Measurements from ENCODE around the gene PANK2. TPM values are rescaled to one million over a fixed set of nuclear protein-coding genes. Genes with fewer than 3 reads are reported as not detected.

PANK2 gene
- total and polyA plus RNA-seq, 2 of the 8 experiments (the other 6 are each of a cell fraction or from before 2014, with no cell fraction given): 17.1 to 57.5 TPM

DNA sequence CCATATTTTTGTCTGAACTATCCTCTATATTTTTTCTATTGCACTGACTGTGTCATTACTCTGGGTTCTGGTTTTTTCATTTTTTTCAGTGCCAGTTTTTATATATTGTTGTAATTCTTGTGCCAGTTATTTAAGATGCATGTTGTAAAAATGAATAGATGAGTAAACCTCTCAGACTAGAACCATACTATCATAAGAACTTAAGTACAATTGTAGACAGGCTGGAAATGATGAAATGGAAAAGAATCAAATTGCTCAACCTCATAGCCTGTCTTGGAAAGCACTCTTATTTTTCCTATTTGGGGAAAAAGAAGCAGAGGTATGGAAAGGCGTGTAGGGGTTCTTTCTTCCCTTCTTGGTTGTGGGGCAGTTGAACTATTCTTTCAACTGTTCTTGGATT, 30.2 kb downstream of the PANK2 start:
- peaks cover 5 to 76% of the 10 kb centered on the region in 2 experiments for H3K79me2 ChIP-seq (ENCODE audit: control insufficient read depth in 1 of 2, insufficient read depth in 2 of 2, low read length in 2 of 2)
- WGBS, 2 experiments (ENCODE audit: extremely low coverage in 1 of 2, insufficient coverage in 1 of 2, insufficient read length in 1 of 2, insufficient replicate concordance in 2 of 2, low coverage in 1 of 2, low lambda C conversion rate in 2 of 2, missing lambda C conversion rate in 1 of 2): 91% methylated on average over 1 of the region's 1 CpG; no CpG with 5 or more reads in 1 of the 2 experiments
- TF ChIP-seq HDAC6 (IDR thresholded peaks at IDR 0.05; ENCODE audit: low read depth, low read length): no peak
- TF ChIP-seq EZH2 (IDR thresholded peaks at IDR 0.05; ENCODE audit: low read depth, low read length, severe bottlenecking): no peak
- no peak for TF ChIP-seq CHD2 (IDR thresholded peaks at IDR 0.05; ENCODE audit: low read length)
- no peak for TF ChIP-seq KDM5A (IDR thresholded peaks at IDR 0.05; ENCODE audit: low read length)
- no peak for TF ChIP-seq BRCA1 (IDR thresholded peaks at IDR 0.05; ENCODE audit: low read depth, low read length)
- TF ChIP-seq CBX5 (IDR thresholded peaks at IDR 0.05; ENCODE audit: low read depth, low read length): no peak
- no peak for TF ChIP-seq TBP (IDR thresholded peaks at IDR 0.05; ENCODE audit: low read depth, low read length)
- TF ChIP-seq POU5F1 (IDR thresholded peaks at IDR 0.05; ENCODE audit: low read depth, low read length): no peak
- TF ChIP-seq CTBP2 (IDR thresholded peaks at IDR 0.05; ENCODE audit: borderline replicate concordance, insufficient read depth, insufficient read length, low read length): no peak
- no peak for TF ChIP-seq SIRT6 (IDR thresholded peaks at IDR 0.05; ENCODE audit: low read length)
- no peak for TF ChIP-seq GABPA (IDR thresholded peaks at IDR 0.05; ENCODE audit: borderline replicate concordance, insufficient read depth, low read length)
- no peak for TF ChIP-seq CBX8 (IDR thresholded peaks at IDR 0.05; ENCODE audit: borderline replicate concordance, low read depth, low read length)
- no peak for TF ChIP-seq RAD21 (IDR thresholded peaks at IDR 0.05 in 1 of 2, conservative IDR thresholded peaks at IDR 0.05 in 1 of 2; ENCODE audit: low read depth in 2 of 2, low read length in 2 of 2)
- no peak for TF ChIP-seq SIN3A (conservative IDR thresholded peaks at IDR 0.05 in 1 of 2, IDR thresholded peaks at IDR 0.05 in 1 of 2; ENCODE audit: low read depth in 1 of 2, low read length in 2 of 2)

More for the DNA sequence above, 30.2 kb downstream of the PANK2 start:
- no peak overlapping the region for H2BK120ac ChIP-seq (replicated peaks; ENCODE audit: low read depth, low read length)
- H4K5ac ChIP-seq (ENCODE audit: insufficient read length, low read depth, low read length): no peak overlapping the region
- H3K9me3 ChIP-seq (ENCODE audit: insufficient read depth in 2 of 2, low read depth in 1 of 2, low read length in 1 of 2): no peaks in the 10 kb centered on the region
- CTCF ChIA-PET (ENCODE audit: partially characterized antibody): interaction anchor here (0.6 to 0.8 kb wide), 2 partner anchors 33 to 173 kb away, joined by 3 read pairs; no protein-coding TSS in a partner anchor
- H3K4me2 ChIP-seq (ENCODE audit: insufficient read depth in 1 of 2, low read depth in 2 of 2, low read length in 2 of 2): no peak overlapping the region
- H4K8ac ChIP-seq (ENCODE audit: extremely low read depth, insufficient read depth, low read length): no peak overlapping the region
- peaks cover 22 to 84% (median 46%) of the 10 kb centered on the region in 4 experiments for H3K36me3 ChIP-seq (ENCODE audit: control insufficient read depth in 2 of 4, insufficient read depth in 4 of 4, low read length in 3 of 4)
- FAIRE-seq: no peak
- no peak overlapping the region for H2BK5ac ChIP-seq (ENCODE audit: low read depth, low read length)
- H2BK20ac ChIP-seq (ENCODE audit: low read length): no peak overlapping the region
- H3K9ac ChIP-seq (replicated peaks in 1 of 4; ENCODE audit: extremely low read depth in 1 of 4, low read depth in 3 of 4, low read length in 3 of 4): no peak overlapping the region
- H2AFZ ChIP-seq (ENCODE audit: low read length): no peak overlapping the region
- no peaks in the 10 kb centered on the region for H3K27me3 ChIP-seq (replicated peaks in 1 of 4; ENCODE audit: control insufficient read depth in 3 of 4, extremely low read depth in 1 of 4, insufficient read depth in 3 of 4, low read length in 3 of 4)
- POLR2A ChIA-PET (ENCODE audit: partially characterized antibody): interaction anchor here (0.8 to 1.8 kb wide), 5 partner anchors 9 to 29 kb away, joined by 3 to 5 read pairs (median 3); no protein-coding TSS in a partner anchor
- H3K14ac ChIP-seq (ENCODE audit: insufficient read length): no peak overlapping the region
- no peak overlapping the region for H3K56ac ChIP-seq (replicated peaks; ENCODE audit: insufficient read length, low read depth, low read length)
- peaks cover 0 to 2% (median 0%) of the 10 kb centered on the region in 4 experiments; a peak in 1 of 7 replicates for H3K4me1 ChIP-seq (replicated peaks in 1 of 4; ENCODE audit: control insufficient read depth in 3 of 4, insufficient read depth in 4 of 4, low read length in 3 of 4)
- peaks cover 35 to 38% of the 10 kb centered on the region in 2 experiments for H4K20me1 ChIP-seq (replicated peaks in 1 of 2; ENCODE audit: control insufficient read depth in 1 of 2, insufficient read depth in 2 of 2, low read length in 2 of 2)
- no peak overlapping the region for H3K27ac ChIP-seq (ENCODE audit: low read depth, low read length)
- no peak overlapping the region for H3K23ac ChIP-seq (ENCODE audit: insufficient read length)
- no peaks in the 10 kb centered on the region for H3K23me2 ChIP-seq (ENCODE audit: low read depth, low read length)
- no peak overlapping the region for H2AK5ac ChIP-seq (ENCODE audit: low read depth, low read length)
- no peak for DNase-seq (ENCODE audit: low read depth in 1 of 2, low spot score in 2 of 2)
- H4K91ac ChIP-seq (replicated peaks; ENCODE audit: insufficient read length, low read length): no peak overlapping the region
- H2BK15ac ChIP-seq (ENCODE audit: low read length): no peak overlapping the region
- H3K18ac ChIP-seq (ENCODE audit: extremely low read depth, low read length): no peak overlapping the region
- H3K4ac ChIP-seq (replicated peaks; ENCODE audit: insufficient read length, low read depth, low read length): no peak overlapping the region
- no peak overlapping the region for H3K4me3 ChIP-seq (ENCODE audit: extremely low read depth in 1 of 4, insufficient read depth in 2 of 4, low read depth in 3 of 4, low read length in 4 of 4)
- no peak overlapping the region for H2BK12ac ChIP-seq (ENCODE audit: low read depth, low read length)
- peaks cover 6% of the 10 kb centered on the region for H3K79me1 ChIP-seq (ENCODE audit: low read depth, low read length)
